Stimulated activated CD8-positive, alpha-beta memory T cell treated with anti-CD3 and anti-CD28 coated beads, Interleukin-4, amount 100 ng/mL, for 48 hours (primary cell): ENCODE results near the gene ZFHX3.
A peak's percentile ranks its signal among the peaks of the same experiment; 100 is the strongest.

Source experiments
- DNase-seq: peaks from one replicate; pipeline ENCODE4 v3.0.0-alpha.2; 2020

The ZFHX3 gene

GRCh38 chr16:72924927-72925630 lies 122.8 kb downstream of the ZFHX3 start:
- DNase-seq = no peak

DNA sequence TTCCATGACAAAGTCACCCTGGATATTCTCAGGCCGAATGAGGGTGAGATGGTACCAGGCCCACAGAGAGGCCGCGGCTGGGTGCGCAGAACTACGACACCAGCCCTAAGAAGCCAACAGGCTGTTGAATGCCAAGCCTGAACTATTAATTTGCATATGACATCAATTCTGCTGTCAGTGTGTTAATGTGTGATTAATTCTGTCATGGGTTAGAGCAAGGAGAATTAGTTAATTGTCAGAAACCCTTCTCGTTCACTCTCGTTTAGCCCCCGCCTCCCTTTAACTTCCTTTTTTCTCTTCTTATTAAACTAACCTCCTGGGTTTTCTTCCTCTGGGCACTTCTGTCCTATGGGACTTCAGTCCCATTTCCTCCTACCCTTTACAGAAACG lies 123.4 kb downstream of the ZFHX3 start:
- DNase-seq = no peak

GRCh38 chr16:72923757-72924156 lies 124.2 kb downstream of the ZFHX3 start:
- no peak for DNase-seq

- DNase-seq = no peak
These were observed 125.2 kb downstream of the ZFHX3 start for GRCh38 chr16:72922714-72923113.

DNA sequence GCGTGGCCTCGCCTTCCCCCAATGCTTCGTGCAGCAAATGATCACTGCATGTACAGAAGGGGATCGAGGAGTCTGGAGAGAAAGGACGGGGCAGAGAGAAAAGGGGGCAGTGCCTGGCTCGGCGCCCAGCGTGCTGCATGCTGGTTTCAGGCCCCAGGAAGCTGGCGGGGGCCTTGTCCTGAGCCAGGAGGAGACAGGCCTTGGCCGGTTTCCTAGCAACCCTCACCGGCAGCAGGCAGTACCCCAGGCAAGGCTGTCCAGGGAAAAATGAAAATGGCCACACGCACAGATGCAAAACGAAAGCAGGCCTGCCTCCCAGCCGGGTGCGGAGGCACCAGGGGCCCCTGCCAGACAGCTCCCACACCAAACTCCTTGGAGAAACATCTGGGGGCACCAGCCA lies 126.3 kb downstream of the ZFHX3 start:
- no peak for DNase-seq

DNA sequence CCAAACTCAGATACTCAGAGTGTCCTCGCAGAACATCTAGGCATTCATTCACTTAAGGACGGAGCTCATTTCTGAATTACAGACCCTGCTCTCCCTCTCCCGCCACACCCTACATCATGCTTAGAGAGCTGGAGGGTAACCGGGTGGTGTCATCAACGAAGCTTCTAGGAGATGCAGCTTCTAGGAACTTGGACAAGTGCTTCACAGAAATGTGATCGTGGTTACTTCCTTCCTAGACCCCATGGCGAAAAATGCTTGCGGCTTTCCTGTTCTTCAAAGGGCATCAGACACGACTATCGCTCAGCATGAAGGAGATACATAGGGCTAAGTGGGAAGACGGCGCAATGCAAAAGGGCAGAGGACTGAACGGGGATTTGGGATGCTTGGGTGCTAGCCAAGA lies 126.8 kb downstream of the ZFHX3 start:
- peak; percentile 24 for DNase-seq

DNA sequence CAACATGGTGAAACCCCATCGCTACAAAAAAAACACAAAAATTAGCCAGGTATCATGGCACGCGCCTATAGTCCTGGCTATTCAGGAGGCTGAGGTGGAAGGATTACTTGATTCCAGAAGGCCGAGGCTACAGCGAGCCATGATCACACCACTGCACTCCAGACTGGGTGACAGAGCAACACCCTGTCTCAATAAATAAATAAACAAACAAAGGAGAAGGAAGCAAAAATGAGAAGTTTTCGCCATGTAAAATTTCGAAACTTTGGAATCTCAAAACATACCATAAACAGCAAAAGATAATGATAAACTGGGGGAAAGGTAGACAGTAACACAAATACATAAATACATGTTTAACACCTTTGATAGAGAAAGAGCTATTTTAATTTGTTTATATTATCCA lies 130.9 kb downstream of the ZFHX3 start:
- no peak for DNase-seq

DNA sequence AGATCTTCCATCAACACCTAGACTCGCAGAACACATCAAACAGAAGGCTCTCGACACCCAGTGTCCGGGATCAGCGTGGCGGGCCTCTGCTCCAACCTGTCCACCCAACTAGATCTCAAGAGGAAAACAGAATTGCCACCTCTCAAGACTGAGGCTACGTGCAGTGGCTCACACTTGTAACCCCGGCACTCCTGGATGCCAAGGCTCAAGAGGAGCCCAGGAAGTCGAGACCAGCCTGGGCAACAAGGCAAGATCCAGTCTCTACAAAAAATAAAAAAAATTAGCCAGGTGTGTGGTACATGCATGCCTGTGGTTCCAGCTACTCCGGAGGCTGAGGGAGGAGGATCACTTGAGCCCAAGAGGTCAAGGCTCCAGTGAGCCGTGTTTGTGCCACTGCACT lies 132.6 kb downstream of the ZFHX3 start:
- DNase-seq = no peak

- DNase-seq = no peak
These were observed 134.4 kb downstream of the ZFHX3 start for GRCh38 chr16:72913551-72913950.

DNA sequence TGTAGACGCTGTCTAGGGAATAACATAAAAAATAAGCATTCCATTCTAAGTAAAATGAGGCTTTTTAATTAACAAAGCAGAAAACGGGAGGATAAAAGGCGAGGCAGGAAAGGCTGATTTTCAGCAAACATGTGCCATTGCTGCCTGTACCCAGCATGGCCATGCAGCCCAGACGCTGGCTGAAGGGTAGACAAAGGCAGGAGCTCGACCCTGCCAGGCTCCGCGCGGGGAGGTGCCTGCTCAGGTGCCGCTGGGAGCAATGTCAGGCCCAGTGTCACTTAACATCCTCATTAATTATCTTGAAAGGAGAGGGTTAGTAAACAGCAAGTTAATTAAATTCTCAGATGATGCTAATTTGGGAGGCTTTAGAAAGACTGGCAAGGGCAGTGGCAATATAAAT lies 136.0 kb downstream of the ZFHX3 start:
- DNase-seq = no peak

- DNase-seq = no peak
These were observed 137.1 kb downstream of the ZFHX3 start for GRCh38 chr16:72910875-72911274.

DNA sequence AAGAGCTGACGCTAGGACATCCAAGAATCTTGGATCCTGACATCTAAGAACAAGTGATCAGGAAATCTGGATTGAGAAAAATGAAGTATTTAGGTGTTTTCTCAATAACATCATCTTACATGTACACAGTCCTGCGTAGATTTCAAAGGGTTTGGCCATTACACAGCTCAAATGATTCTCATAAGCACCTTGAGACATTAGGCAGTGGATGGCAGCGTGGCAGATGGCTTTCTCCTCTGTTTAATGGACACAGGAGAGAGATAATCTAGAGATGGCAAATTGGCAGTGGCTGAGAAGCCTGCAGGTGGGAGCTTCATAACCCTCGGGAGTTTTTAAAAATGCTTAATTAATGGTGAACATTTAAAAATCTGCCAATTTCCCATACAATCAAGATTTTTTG lies 137.5 kb downstream of the ZFHX3 start:
- no peak for DNase-seq

DNA sequence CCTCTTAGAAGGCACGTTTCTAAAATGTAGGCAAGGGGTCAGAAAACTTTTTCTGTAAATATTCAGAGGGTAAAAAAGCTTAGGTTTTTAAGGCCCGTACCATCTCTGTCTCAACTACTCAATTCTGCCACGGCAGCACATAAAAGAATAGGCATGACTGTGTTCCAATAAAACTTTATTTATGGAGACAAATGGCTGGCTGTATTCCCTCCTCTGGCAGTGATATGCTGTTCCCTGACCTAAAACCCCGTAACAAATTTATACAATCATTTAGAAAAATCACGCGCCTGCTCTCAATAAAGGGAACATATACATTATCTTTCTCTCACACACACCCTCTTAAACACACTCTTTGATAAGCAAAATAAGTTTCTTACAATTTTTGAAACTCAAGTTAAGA lies 138.7 kb downstream of the ZFHX3 start:
- no peak for DNase-seq

DNA sequence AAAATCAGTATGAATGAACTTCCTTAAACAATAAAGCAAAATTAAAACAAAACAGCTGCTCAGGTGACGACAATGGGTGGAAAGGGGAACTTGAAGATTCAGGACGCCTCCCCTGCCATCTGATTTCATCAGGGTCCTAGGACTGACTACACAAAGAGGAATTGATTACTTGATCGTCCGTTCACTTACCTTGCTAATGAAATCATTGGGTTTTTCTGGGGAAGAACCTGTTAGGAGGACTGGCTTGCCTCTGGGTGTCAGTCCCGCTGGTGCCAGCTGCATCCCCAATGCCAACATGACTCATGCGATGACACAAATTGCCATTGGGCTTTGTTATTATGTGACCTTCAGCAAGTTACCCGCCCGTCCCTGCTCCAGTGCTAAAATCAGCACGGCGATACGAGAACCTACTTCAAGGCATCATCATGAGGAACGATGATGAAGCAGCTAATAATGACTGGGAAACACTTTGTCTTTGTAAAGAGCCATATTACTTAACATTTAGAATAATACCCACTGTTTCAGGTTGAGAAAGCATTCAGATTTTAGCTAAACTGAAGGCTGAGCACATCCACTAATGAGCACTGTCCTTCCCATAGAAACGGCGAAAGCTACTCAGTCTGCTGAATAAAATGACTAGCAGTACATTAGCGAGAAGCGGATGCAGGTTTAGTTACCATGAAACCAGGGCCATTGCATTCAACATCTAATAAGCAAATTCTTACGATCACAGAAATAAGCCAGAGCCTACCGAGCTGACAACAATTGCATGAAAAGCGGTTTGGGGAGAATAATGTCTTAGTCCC lies 139.4 kb downstream of the ZFHX3 start:
- no peak for DNase-seq

DNA sequence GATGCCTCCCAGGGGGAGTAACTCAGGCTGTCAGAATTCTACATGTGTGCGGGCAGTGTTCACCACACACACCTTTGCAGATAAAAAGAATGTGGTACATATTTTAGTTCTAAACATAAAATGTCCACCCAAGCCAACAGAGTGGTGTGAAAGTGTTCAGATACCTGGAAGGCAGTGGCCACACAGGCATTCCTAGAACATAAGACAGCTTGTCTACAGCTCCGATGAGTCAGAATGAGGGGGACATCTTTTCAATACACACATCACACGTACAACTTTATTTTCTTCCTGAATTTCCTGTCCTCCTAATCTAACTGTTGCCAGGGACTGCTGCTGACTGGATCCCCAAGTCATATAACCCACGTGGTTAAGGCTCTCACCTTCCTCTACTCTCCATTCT lies 142.3 kb downstream of the ZFHX3 start:
- no peak for DNase-seq

DNA sequence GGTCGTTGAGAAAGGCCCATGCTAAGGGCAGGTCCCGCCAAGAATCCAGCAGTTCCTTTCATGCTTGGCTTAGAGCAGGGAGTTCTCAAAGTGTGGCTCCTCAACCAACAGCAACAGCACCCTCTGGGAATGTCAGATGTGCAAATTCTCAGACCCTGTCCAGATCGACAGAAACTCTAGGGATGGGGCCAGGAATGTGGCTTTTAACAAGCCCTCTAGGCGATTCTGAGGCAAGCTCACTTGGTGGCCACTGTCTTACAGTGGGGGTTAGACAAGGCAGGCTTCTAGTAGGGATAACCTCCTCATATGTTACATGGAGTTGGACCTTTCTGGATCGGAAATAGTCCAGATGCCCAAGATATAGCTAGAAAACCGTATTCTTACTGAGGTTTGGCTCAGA lies 144.8 kb downstream of the ZFHX3 start:
- DNase-seq = no peak

- no peak for DNase-seq
These were observed 145.7 kb downstream of the ZFHX3 start for GRCh38 chr16:72902206-72902605.

DNA sequence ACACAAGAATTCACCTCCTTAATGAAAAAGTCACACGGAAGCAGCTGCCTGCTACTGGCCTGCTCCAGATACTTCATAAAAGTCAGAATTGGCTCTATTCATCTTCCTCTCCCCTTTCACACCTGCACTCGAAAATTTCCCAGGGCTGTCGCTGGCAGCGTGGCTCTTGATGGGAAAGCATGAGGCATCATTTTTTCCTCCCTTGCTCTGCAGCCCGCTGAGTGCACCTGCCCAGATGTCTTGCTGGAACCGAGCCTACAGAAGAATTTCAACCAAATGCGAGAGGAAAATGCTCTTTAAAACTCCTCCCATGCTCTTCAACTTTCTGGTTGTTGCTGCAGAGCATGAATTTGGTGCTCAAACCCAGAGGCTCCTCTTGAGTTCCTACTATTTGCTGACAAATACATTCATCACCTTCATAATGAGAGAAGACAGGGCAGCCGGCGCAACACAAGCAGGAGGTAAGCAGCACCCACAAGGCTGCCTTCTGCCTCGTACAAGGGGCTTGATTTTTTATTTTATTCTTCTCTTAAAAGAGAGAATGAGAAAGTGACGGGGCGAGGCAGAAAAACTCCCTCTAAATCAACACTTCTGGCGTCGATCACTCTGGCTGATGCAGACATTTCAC lies 146.8 kb downstream of the ZFHX3 start:
- no peak for DNase-seq

DNA sequence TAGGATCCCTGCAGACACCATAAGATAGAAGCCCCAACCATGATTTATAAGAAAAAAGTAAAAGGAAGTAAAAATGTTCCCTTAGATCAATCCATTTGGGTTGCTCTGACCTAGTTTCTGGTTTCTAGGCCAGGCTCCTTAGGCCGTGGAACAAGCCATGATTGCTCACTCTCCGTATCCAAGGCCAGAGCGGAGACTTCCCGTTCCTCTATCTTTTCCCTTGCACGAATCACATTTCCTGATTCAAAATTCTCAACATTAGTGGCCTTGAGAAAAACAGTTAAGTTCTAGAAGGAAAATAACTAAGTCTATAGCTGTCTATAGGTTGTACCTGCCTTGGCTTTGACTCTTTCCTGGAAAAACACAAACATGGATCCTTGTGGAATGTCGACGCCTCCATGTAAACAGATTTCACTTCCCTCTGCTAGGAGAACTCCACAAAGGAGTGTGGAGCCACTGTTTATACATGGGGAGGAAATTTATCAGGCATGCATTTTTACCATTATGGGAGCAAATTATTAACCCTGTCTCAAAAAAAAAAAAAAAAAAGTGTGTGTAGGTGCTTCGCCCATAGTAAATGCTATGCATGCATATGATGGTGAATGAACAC lies 149.6 kb downstream of the ZFHX3 start:
- no peak for DNase-seq

DNA sequence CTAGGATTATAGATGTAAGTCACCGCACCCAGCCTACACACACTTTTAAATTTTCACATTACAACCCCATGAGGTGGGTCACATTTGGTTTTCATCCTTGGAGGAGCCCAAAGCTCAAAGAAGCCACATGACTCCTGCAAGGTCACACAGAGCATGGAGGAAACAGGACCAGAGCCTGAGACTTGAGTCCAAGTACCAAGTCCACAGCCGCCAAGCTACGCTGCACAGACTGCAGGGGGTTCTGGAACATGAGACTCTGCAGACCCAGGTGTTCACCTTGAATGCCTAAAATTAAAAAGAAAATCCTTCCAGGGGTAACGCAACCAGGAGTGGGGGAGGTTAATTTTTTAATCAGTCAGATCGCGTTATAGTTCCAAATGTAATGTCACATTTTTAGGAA lies 150.2 kb downstream of the ZFHX3 start:
- DNase-seq = no peak

DNA sequence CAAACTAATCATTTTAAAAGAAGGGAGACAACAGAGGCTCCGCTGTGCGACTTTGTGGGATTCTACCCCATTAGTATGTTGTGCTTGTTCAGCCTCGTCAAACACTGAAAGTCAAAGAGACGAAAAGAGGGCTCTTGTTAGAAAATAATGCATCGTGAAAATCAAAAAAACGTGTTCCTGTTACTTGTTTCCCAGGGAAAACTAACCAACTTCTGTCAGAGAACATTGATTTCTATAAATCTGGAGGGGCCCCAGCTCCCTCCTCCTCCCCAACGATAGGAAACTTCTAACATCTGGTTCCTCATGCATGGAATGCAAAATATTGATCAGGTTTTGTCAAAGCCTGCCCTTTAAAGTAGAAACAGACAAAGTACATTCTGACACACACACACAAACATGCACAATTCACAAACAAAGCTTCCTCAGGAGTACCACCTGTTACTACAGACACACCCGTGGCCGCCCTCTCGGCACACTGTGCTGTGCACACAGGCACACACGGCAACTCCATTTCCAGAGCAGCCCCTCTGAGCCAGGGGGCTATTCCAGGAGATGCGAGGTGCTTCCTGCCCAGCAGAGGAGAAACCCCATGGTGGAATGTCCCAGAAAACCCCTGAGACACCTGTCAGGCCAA lies 151.3 kb downstream of the ZFHX3 start:
- DNase-seq = no peak

- no peak for DNase-seq
These were observed 152.0 kb downstream of the ZFHX3 start for GRCh38 chr16:72895951-72896350.
